SIG-M5 (cell line): ENCODE measurements around the gene RBBP9.
"Not testable (repeated sequence)": the region's sequence is repeated elsewhere in the genome, so short reads cannot be mapped to it uniquely, and the experiment has no call there.

Experiments used
- DNase-seq: peaks from one replicate; lab custom pipeline; 2025; lab: John Stamatoyannopoulos, UW

RBBP9 gene

GRCh38 chr20:18504479-18505060 lies 7.5 kb upstream of the RBBP9 start:
- DNase-seq = no peak

GRCh38 chr20:18501672-18502071 lies 4.6 kb upstream of the RBBP9 start:
- DNase-seq = not testable (repeated sequence)

- DNase-seq = no peak
Observed at GRCh38 chr20:18497603-18498002, 578 bp upstream of the RBBP9 start.

DNA sequence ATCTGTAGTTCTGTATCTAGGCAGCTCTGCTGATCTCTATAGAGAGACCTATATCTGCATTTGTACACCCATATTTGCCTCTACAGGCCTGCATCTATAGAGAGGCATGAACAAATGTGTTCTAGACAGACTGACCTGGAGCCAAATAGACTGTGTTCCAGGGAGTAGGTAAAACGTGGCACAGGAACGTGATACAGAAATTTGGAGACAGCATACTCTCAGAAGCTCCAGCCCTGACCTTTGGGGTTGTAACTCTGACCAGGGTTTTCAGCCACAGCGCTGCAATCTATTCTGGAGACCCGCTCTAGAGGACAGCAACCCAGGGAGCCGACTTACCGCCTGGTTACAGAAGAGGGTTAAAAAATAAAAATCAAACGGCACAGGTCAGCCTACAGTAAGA lies 983 bp downstream of the RBBP9 start:
- DNase-seq = no peak

DNA sequence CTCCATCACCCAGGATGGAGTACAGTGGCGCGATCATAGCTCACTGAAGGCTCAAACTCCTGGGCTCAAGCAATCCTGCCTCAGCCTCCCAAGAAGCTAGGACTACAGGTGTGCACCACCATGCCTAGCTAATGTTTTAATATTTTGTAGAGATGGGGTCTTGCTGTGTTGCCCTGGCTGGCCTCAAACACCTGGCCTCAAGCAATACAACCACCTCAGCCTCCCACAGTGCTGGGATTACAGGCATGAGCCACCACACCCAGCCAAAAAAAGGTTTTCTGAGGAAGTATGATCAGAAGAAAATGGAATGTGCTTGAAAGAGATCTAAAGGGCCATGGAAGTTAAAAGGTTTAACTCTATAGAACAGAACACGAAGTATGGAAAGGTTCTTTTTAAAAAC lies 8.7 kb downstream of the RBBP9 start:
- no peak for DNase-seq

DNA sequence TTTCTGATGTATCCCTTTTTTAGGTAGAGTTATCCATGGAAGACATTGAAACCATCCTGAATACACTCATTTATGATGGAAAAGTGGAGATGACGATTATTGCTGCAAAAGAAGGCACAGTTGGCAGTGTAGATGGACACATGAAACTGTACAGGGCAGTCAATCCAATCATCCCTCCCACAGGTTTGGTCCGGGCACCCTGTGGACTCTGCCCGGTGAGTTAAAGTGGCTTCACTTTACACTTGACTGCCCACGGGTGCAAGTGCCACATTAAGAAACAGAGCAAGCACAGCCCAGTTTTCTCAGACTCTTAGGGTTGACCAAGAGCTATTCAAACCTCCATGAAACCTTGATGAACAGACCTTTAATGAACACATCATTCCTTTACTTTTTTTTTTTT lies 15.4 kb downstream of the RBBP9 start:
- DNase-seq = no peak

DNA sequence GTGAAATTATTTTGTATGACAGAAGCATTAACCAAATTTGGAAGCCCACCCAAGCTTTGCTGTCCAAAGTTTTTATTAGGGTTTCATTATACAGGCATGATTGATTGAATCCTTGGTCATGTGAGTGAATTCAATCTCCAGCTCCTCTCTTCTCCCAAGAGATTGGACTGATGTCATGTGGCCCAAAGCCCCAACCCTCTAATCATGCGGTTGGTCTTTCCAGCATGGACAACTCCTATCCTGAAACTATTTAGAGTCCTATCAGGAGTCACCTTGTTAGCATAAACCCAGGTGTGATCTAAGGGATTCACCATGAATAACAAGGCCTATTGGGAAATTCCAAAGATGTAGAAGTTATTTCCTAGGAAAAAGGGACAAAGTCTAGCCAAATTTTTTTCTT lies 19.2 kb downstream of the RBBP9 start:
- DNase-seq = no peak

DNA sequence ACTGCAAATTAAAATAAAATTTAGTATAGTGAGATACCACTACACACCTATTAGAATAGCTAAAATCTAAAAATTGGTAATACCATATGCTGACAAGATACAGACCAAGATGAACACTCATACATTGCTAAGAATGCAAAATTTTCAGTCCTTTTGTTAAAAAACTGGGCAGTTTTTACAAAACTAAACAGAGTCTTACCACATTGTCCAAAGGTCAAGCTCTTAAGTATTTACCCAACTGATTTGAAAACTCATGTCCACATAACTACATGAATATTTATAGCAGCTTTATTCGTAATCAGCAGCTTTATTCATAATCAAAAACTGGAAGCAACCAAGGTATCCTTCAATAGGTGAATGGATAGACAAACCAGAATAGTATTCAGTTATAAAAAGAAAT lies 19.8 kb downstream of the RBBP9 start:
- no peak for DNase-seq

DNA sequence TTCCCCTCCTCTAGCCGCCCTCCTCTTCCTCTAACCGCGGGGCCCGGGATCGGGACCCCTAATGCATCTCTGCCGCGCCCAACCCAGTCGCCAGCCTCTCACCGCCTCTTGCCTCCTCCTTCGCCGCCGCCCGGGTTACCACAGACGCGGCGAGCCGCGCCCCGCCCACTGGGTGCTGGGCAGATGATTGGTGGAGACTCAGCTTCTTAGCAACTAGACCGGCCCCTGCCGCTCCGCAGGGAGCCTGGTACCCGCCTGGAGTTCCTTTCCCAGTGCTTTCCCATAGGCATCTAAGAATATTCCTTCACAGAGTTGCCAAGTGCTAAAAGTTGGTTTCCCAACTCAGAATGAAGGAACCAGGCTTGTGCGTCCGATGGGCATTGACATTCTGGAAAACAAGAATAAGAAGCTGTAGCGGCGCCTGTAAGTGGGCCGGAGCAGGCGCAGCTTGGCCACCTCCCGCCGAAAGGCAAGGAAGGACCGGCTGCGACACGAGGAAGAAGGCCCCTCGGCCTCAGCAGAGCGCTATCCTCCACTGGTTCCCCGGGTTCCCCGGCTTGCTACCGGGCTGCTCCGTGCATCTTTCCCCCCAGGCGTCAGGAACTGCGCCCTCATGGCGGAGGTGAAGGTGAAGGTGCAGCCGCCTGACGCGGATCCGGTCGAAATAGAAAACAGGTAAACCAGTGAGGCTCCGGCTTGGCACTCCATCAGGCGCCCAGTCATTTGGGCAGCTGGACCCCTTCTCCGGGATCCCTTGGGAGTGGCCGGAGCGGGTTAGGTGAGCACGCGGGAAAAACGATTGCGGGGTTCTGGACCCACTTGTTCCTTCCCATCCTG lies 29.9 kb downstream of the RBBP9 start, which contains the start of the genes DZANK1 and POLR3F:
Gene DZANK1, minus strand, starts transcription at position 137 of the 837 bp plus-strand sequence. CDS start 1,672 bp downstream, outside the sequence.
Gene POLR3F, plus strand, starts transcription at position 497 of the 837 bp plus-strand sequence. Its CDS starts 117 bp downstream, at position 614.
- DNase-seq = peak; percentile 77

DNA sequence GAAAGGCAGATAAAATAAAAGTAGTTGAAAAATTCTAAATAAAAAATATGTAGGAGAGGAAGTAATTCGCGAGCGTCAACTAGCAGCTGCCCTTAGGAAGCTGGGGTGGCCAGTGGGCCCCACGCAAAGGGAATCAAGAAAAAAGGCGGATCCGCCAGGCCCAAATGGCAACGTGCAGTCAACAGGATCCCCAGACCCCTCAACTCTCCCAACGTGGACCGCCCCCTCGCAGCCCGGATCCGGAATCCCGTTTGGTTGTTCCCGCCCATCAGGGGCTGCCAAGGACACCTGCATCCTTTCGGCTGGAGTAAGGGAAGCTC lies 30.5 kb downstream of the RBBP9 start:
- DNase-seq = no peak

DNA sequence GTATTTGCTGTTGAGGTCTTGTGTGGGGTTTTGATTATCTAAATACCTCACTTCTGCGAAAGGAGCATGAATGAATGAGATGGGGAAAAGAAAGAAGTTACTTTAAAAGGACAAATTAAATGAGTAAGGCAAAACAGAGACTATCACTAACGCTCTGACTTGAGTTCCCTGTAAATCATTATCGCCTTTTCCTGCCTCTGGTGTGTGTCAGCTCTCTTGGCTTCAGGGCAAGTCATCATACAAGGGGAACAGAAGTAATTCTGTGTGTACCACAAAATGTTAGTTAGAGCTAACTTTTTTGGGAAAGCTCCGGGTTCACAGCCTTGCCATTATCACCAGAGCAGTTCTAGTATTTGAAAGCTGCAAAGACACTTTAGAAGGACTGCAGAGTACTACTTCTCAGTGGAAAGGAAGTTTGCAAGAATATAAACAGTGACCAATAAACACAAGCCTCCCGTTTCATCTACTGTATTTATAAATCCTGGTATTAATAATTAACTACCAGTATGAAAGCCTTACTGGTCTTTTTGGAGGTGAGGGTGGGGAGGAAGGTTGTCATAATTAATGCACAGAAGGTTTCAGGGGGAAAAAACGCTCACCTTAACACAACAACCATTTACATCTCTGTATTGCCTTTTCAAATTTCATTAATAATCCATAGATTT lies 31.4 kb downstream of the RBBP9 start:
- DNase-seq = no peak

DNA sequence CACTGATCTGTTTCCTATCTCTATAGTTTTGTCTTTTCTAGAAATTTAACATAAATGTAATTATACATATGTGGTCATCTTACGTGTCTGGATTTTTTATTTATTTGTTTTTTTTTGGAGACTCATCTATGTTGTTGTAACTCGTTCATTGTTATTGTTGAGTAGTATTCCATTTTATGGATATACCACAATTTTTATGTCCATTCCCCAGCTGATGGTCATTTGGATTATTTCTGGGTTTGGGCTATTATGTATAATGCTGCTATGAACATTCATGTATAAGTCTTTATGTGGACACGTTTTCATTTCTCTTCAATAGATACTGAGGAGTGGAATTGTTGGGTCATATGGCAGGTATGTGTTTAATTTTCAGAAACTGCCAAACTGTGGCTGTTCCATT lies 40.4 kb downstream of the RBBP9 start:
- no peak for DNase-seq

DNA sequence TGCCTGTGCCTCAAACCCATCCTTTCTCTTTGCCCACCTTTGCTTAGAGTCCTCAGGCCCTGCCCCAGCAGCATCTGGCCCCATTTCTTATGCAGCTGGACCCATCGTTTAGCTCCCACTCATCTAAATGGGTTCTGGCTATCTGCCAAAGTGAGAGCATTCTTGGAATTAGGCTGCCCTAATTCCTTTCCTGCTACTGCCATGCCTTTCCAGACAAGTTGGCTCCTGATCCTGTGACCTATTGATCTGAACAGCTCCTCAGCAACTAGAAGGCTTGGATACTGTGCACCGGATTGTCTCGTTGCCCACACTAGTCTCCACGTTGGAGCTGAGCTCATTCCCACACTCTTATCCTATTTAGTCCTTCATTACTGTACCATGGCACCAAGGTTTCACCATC lies 53.1 kb downstream of the RBBP9 start:
- DNase-seq = no peak

DNA sequence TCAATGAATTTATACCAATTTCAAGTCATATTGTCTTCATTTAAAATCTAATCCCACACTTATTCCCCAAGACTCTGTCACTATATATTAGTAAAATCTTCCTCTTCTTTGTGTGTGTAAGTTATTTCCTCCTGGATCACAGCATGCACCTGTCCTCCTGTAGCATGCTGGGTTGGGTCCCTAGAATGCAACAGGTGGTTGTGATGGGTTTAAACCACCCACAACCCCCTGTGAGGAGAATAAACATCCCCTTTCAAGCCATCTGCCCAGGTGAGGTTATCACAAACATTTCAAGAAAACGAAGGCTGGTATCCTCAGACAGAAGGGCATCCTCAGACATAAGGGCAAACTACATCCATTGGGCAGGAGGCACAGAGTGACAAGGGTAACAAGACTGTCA lies 56.6 kb downstream of the RBBP9 start:
- DNase-seq = no peak

- peak; percentile 8 for DNase-seq
Observed at GRCh38 chr20:18436847-18437246, 60.2 kb downstream of the RBBP9 start.
